GM19438 (cell line): ENCODE data around the gene TMX4.
"Not testable (repeated sequence)": the region's sequence is repeated elsewhere in the genome, so short reads cannot be mapped to it uniquely, and the experiment has no call there.

Source experiments
- ATAC-seq: cut with Tn5 transposase; IDR thresholded peaks from one replicate; pipeline ENCODE4 v1.9.1; 2021; ENCODE audit warnings: low read depth; ENCODE audit not compliant: unreplicated experiment

Gene TMX4

DNA sequence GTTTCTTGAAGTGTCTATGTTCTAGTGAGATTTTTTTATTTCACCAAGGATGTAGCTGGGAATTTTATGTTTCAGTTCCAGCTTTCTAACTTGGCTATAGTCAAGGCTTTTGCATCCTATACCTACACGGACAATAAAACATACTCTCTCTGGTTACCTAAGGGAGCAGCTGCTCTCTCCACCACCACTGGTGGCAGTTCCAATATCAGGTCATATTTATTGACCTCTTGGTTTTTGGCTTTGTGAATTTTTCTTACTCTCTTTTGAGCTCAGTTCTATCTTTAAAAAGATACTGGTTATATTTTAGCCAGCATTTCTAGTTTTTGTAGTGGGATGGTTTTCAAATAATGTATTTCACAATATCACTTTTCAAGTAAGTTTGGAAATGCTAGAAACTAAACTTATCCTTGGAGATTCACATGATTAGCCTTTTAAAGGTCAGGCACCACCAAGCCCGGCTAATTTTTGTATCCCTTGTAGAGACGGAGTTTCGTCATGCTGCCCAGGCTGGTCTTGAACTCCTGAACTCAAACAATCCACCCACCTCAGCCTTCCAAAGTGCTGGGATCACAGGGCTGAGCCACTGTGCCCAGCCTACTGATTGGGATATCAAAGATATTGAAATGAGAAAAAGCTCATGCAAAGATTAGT lies 44.7 kb downstream of the TMX4 start:
- no peak for ATAC-seq

- ATAC-seq: no peak
Observed at GRCh38 chr20:7971536-7972280, 47.9 kb downstream of the TMX4 start.

GRCh38 chr20:7967199-7967844 lies 52.2 kb downstream of the TMX4 start:
- no peak for ATAC-seq

DNA sequence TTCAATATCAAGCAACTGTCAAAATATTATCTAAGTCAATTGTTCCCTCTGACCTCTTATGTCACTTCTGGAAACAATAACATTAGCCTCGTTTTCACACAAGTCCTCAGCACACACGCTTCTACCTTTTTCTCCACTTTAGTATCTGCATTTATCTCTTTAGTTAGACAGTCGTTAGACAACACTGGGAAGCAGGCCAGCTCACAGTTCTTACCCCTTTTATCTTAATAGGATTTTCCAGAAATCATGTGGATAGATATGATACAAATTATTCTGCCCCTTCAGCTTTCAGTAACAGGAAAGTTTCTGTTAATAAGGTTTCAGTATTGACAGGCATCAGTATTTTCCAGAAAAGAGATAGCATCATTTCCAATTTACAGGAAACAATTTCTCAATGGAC lies 53.4 kb downstream of the TMX4 start:
- no peak for ATAC-seq

- ATAC-seq: no peak
Observed at GRCh38 chr20:7959484-7959883, 60.1 kb downstream of the TMX4 start.

GRCh38 chr20:7956561-7956960 lies 63.0 kb downstream of the TMX4 start:
- not testable (repeated sequence) for ATAC-seq

DNA sequence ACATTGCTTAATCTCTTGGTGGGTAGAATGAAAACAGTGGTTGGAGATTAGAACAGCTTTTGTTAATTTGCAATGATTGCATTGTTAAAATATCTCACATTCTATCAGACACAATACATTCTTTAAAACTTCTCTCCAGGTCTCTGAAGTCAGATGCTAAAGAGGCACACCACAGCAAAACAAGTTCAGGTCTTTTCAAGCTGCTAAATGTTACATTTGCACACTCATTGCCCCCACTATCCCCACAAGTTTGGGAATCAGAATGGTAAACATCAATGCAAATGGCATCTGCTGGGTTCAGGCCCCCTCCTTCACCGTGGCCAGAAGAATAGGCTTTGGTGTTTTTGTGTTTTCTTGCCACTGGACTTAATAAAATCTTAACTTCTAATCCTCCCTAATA lies 69.2 kb downstream of the TMX4 start:
- no peak for ATAC-seq

GRCh38 chr20:7943891-7944290 lies 75.7 kb downstream of the TMX4 start:
- ATAC-seq: no peak

DNA sequence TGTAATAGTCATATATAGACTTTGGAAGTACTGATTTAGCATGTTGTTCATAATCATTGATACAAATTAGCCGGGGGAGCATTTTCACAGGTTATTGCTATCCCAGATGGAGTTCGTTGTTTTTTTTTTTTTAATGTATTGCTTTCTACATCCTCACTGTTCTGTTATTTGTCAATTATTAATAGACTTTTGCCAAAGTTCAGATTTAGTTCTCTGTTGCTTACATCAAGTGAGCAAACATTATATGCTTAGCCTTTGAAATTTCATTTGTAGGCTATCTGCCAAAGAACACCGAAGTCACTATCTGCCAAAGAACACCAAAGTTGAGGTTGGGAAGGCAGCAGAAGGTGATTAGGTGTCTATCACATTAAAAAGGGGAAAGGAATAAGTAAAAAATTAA lies 79.2 kb downstream of the TMX4 start, which contains the start of gene HAO1:
Gene HAO1, minus strand, starts transcription at position 118 of the 400 bp plus-strand sequence. Its CDS starts 36 bp downstream, at position 82.
- no peak for ATAC-seq

DNA sequence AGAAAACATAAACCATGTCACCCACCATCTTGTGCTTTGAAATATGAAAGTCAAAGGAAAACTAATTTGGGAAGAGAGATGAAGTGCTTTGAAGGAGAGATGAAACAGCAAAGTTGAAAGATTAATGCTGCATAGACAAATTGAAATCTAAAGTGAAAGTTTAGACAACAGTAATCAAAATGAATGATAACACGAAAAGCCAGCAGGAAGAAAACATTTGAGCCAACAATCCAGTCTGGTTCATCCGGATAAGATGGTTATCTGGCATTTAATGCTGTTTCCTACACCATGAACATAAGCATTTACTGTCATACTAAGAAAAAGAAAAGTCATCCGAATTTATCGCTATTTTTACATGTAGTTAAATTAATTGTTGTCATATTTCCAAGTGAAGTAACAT lies 79.9 kb downstream of the TMX4 start:
- ATAC-seq: no peak

DNA sequence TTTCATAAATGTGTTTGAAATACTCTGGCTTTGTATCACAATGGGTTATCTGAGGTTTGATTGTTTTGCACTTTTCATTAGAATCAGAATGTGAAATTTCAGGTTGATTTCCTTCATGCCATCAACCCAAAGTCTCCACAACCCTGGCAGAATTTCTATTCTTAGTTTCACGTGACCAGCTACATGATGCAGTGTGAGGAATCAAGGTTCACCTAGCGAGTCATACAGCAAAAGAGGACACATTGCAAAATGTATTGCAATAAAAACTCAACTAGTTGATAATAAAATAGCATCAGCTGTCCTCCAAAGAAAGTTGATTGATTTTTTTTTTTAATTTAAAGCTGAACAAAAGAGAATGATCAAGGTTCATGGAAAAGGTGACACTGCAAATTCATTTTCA lies 81.5 kb downstream of the TMX4 start:
- ATAC-seq: no peak

DNA sequence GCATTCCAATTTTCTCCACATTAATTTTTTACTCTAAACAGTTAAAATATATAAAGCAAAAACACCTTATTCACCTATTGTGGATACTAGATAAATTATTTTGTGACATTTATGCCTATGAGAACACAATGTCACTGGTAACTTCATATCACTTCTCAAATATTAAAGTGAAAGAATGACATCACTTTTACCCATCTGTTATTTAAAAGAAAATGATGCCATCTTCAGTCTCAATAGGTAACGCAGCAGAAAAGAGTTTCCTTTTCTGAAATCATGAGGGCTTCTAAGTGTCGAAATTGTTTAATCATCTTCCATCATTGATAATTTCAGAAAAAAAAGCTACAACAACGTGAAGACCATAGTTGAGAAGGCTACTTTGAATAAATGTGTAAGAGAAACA lies 82.2 kb downstream of the TMX4 start:
- ATAC-seq: no peak

DNA sequence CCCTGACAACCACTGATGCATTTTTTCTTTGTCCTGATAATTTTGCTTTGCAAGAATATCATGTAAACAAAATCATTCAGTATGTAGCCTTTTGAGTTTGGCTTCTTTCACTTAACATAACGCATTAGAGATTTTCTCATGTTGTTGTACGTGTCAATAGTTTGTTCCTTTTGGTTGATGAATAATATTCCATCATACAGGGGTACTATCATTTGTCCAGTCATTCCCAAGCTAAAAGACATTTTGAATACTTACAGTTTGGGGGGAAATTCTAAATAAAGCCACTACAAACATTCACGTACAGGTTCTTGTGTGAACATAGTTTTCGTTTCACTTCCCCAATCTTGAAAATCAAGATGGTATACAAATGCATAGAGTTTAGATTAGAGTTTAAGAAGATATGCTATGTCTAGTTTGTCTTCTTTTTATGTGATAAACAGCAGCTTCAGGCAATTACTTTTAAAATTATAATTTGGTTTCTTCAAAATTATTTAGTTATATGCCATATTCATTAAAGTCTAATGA lies 84.5 kb downstream of the TMX4 start:
- peak; percentile 68 for ATAC-seq

- no peak for ATAC-seq
Observed at GRCh38 chr20:7933346-7933745, 86.2 kb downstream of the TMX4 start.

GRCh38 chr20:7930343-7930742 lies 89.2 kb downstream of the TMX4 start:
- ATAC-seq: no peak
